IPS-18c (cell line): ENCODE results near the gene PP2D1.
"Not testable (repeated sequence)": the region's sequence is repeated elsewhere in the genome, so short reads cannot be mapped to it uniquely, and the experiment has no call there.

ENCODE experiments used
- H3K4me3 ChIP-seq: 2 replicates; pipeline ENCODE4 v1.7.0; 2013; ENCODE audit warnings: low read depth, mild to moderate bottlenecking, low read length, moderate library complexity; ENCODE audit not compliant: insufficient read depth
- H3K9me3 ChIP-seq: one replicate; pipeline ENCODE4 v1.6.1; 2013; ENCODE audit warnings: mild to moderate bottlenecking, low read length, moderate library complexity; ENCODE audit not compliant: control insufficient read depth, insufficient read depth

PP2D1 gene

GRCh38 chr3:20042331-20042730 lies 30.3 kb upstream of the PP2D1 start:
- Histone ChIP-seq H3K4me3 (no peak overlapping the region), H3K9me3 (no peaks in the 10 kb centered on the region)

DNA sequence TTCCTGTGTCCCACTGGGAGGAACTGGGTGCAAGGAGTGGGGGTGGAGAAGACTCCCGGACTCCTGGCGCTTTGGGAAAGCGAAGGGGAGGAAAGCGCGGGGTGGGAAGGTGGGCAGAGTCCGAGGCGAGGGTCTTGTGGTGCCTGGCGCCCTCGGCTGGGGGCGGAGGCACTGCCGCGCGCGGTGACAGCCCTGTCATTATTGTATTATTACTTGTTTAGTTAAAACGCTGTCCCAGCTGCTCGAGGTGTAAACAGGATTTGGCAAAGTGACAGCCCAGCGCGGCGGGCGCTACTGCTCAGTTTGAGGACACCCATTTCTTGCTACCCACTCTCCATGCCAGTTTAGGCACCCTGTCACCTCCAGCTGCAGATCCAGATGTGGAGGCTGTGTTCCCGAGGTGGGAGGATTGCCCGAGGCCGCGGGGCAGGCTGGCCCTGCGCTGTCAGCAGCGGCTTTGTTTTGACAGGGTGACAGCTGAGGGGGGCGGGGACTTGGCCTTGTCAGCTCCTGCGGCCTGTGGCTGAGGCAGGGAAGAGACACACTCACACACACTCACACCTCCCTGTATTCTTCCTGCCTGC lies 29.2 kb upstream of the PP2D1 start:
- Histone ChIP-seq H3K4me3 (peak overlapping the region; percentile 76), H3K9me3 (no peaks in the 10 kb centered on the region)

DNA sequence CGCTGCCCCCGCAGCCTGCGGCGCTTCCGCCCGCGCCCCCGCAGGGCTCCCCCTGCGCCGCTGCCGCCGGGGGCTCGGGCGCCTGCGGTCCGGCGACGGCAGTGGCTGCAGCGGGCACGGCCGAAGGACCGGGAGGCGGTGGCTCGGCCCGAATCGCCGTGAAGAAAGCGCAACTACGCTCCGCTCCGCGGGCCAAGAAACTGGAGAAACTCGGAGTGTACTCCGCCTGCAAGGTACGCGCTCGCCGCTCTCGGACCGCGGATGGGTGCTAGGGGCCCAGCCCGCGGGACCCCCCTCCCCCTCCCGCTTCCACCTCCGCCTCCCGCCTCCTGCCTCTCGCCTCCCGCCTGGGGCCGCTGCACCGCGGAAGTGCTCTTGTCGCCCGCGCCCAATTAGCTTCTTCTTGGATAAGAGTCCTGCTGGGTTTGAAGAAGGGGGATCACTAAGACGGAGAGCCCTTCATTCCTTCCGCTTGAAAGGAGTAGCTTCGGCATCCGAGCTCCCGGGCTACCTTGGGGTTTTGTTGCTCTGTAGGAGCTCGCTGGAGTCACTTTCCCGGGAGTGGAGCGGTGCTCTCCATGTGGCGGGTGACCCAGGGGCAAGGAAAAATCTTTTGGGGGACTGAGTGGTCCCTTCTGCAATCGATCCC lies 28.6 kb upstream of the PP2D1 start:
- peak overlapping the region; percentile 76 for H3K4me3 ChIP-seq

GRCh38 chr3:20039765-20040547 lies 27.9 kb upstream of the PP2D1 start, which contains the start of gene KAT2B:
Gene KAT2B, plus strand, starts transcription at chr3:20040446. Its CDS starts 32 bp downstream, at chr3:20040478.
- peak within 1 kb of the TSS; percentile 77 for H3K4me3 ChIP-seq
- H3K9me3 ChIP-seq, result peaks cover 2% of the 10 kb centered on the region

More for the DNA sequence above, 28.6 kb upstream of the PP2D1 start:
- peaks cover 2% of the 10 kb centered on the region for H3K9me3 ChIP-seq

DNA sequence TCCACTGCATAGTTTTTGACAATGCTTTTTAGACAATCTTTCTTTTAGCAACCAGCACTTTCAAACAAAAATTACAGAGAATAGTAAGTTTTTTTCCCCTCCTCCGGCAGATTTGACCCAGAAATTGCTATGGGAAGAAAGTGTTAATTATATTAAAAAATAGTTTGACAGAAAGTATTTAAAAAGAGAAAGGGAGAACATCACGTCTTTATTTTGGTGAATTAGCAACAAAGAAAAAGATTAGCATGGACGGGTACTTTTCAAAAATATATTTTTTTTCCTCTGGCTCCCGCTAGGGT lies 27.4 kb upstream of the PP2D1 start:
- Histone ChIP-seq H3K9me3 (peaks cover 2% of the 10 kb centered on the region), H3K4me3 (peak overlapping the region; percentile 77; the same call in 1 of the 2 replicates)

- no peak overlapping the region for H3K4me3 ChIP-seq
- H3K9me3 ChIP-seq, result peaks cover 2% of the 10 kb centered on the region
These were observed 26.8 kb upstream of the PP2D1 start for GRCh38 chr3:20038699-20039465.

DNA sequence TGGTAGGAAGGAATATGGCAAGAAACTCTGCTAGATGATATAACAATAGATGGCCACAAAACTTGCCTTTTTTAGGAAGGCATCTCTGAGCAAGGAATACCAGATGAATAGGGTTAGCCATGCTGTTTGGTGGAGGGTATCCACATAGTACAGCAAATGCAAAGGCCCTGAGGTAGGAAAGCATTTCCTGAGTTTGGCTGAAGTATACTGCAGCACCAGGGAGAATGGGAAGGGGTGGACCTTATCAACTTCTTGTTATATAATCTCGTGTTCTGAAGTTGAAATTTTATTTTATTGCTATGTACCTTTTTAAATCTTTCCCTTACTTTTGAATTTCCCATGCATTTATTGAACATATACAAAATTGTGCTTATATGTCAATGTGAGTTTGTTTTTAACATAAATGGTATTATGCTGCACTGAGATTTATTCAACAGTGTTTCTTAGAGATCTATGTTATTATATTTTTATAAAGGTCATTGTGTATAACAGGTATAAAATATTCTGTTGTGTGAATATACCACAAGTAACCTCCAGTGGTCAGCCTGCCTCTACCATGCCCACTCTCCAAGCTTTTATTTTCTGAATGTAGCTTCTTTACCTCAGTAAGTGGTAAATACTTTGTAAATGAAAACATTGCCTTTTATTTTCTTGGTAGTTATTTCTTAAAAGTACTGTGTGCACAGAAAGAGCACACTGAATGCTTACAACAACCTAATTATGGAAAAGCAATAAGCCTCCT lies 25.4 kb upstream of the PP2D1 start:
- Histone ChIP-seq H3K4me3 (no peak overlapping the region), H3K9me3 (peaks cover 2% of the 10 kb centered on the region)

GRCh38 chr3:20035019-20035418 lies 23.0 kb upstream of the PP2D1 start:
- no peak overlapping the region for H3K4me3 ChIP-seq
- peaks cover 2% of the 10 kb centered on the region for H3K9me3 ChIP-seq

DNA sequence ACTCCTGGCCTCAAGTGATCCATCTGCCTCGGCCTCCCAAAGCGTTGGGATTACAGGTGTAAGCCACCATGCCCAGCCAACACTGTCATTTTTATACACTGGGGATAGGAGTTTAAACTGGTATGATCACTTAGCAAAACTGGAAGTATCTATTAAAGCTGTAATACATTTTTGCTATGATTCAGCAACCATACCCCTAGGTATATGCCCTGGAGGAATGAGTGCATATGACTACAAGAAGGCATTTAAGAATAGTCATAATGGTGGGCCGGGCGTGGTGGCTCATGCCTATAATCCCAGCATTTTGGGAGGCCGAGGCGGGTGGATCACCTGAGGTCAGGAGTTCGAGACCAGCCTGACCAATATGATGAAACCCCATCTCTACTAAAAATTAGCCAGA lies 19.9 kb upstream of the PP2D1 start:
- not testable (repeated sequence) for H3K9me3 ChIP-seq, H3K4me3 ChIP-seq

GRCh38 chr3:20028905-20029331 lies 16.9 kb upstream of the PP2D1 start:
- no peak overlapping the region for H3K4me3 ChIP-seq
- peaks cover 2% of the 10 kb centered on the region for H3K9me3 ChIP-seq

DNA sequence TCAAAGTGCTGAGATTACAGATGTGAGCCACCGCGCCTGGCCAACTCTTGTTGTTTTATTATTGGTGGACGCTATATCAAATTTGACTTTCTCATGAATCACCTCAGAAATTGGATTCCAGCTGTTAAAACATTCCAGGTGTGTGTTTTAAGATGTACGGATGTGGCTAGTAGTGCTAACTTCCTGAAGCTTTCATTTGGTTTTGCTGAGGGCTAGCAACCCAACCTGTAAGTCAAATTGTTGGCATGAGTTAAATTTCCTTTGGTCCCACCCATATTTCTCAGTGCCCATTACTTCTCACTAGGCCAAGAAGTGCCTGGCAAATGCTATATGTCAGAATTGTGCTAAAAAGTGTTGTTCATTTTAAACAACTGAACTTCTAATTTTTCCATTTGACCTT lies 15.1 kb upstream of the PP2D1 start:
- Histone ChIP-seq H3K9me3 (peaks cover 2% of the 10 kb centered on the region), H3K4me3 (no peak overlapping the region)

- Histone ChIP-seq H3K4me3 (no peak overlapping the region), H3K9me3 (peaks cover 2% of the 10 kb centered on the region)
These were observed 11.8 kb upstream of the PP2D1 start for GRCh38 chr3:20023623-20024405.

GRCh38 chr3:20022954-20023622 lies 11.0 kb upstream of the PP2D1 start:
- no peak overlapping the region for H3K4me3 ChIP-seq
- peaks cover 2% of the 10 kb centered on the region for H3K9me3 ChIP-seq

DNA sequence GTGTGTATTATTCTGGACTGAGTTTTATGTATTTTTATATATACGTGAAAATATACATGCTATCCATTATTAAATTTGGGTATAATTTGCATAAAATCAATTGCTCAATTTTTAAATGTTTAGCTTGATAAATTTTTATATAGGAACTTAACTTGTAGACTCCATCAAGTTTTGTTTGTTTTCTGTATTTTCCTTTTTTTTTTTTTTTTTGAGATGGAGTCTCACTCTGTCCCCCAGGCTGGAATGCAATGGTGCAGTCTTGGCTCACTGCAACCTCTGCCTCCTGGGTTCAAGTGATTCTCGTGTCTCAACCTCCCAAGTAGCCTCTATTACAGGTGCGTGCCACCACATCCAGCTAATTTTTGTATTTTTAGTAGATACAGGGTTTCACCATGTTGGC lies 4.0 kb upstream of the PP2D1 start:
- H3K4me3 ChIP-seq, H3K9me3 ChIP-seq: not testable (repeated sequence)

GRCh38 chr3:20015525-20015924 lies 3.5 kb upstream of the PP2D1 start:
- H3K4me3 ChIP-seq, result no peak overlapping the region
- H3K9me3 ChIP-seq, result no peaks in the 10 kb centered on the region

DNA sequence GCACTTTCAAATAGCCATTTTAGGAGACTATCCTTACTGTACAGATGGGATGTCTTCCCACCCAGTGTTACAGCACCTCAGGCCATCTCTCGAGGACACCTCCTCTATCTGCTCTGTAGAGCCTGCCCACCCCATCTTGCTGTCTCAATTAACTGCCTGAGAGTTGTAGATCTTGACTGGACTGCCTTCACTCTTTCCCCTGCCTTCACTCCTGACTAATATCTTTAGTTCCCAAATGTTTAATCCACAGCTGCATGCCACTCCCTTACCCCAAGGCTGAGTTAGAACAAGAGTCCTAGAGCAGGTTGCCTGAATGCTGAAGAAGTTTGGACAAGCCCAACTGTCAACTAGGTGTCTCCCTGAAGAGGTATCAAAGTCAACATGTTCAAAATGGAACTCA lies 1.3 kb upstream of the PP2D1 start:
- H3K9me3 ChIP-seq, result no peaks in the 10 kb centered on the region
- no peak overlapping the region for H3K4me3 ChIP-seq
